ENCODE data around the gene TEX19. TPM values are rescaled to one million over a fixed set of nuclear protein-coding genes. Genes with fewer than 3 reads are reported as not detected.

The TEX19 gene
- total and polyA plus RNA-seq, 9 of the 15 experiments (the other 6 are each of a cell fraction or from before 2014, with no cell fraction given) = 0.10 to 4.9 (median 1.9) TPM

DNA sequence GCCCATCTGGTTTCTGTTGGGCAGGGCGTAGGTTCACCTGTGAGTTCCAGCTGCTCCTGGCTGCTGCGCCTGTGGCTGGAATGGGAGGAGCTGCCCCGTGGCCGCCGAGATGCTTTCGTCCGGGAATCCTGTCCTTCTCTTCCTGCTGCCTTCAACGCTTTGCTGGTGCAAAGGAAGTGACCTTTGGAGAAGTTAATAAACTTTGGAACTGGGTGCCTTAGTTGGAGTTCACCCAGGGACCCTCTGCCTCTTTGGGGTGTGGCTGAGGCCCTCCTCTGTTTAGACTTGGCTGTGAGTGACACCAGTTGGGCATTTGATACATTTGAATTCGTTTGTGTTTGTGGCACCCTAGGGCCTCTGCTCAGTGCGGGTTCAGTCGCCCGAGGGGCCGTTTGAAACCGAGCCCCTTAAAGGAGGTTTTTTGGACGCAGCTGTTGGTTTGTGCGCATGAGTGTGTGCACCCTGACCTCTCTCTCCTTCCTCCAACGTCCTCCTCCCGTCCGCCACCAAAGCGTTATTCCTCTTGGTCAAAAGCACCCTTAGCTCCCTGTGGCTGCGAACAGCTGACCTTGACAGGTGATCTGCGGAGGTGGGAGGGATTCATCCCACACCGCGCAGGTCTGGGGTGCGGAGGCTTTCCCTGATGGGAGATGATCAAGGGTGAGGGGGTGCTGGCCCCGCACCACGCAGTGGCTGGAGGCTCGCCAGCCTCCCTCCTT, 16.5 kb upstream of the TEX19 start:
- Histone ChIP-seq H4K20me1 (replicated peaks; ENCODE audit: control insufficient read depth, insufficient read depth, low read length) (no peaks in the 10 kb centered on the region), H3K27me3 (ENCODE audit: control insufficient read depth in 2 of 2, insufficient read depth in 2 of 2, low read length in 2 of 2) (no peaks in the 10 kb centered on the region), H3K4me3 (no peak overlapping the region), H3K4me1 (replicated peaks in 1 of 2; ENCODE audit: control insufficient read depth in 2 of 2, insufficient read depth in 2 of 2, low read length in 2 of 2) (peaks cover 50 to 69% of the 10 kb centered on the region in 2 experiments), H3K4me2 (ENCODE audit: insufficient read depth, low read length) (no peak overlapping the region), H3K27ac (ENCODE audit: extremely low read depth, low read depth, low read length) (no peak overlapping the region), H3K9me3 (replicated peaks; ENCODE audit: control insufficient read depth, insufficient read depth, low read depth, low read length) (peaks cover 4% of the 10 kb centered on the region), H3K9me1 (ENCODE audit: control insufficient read depth, insufficient read depth, low read length) (no peaks in the 10 kb centered on the region), H3K79me2 (ENCODE audit: control insufficient read depth, insufficient read depth, low read length) (no peaks in the 10 kb centered on the region; the same call in 2 of the 3 replicates), H2AFZ (ENCODE audit: low read depth, low read length) (no peak overlapping the region), H3K36me3 (ENCODE audit: control insufficient read depth, insufficient read depth, low read length) (no peaks in the 10 kb centered on the region), H3K9ac (ENCODE audit: insufficient read depth in 1 of 2, low read depth in 2 of 2, low read length in 2 of 2) (no peak overlapping the region)
- ATAC-seq (no peak), DNase-seq (ENCODE audit: extremely low read depth in 1 of 4, low spot score in 3 of 4) (no peak), FAIRE-seq (no peak)
- no TSS peak for BruUV-seq (replicated peaks)
- WGBS (ENCODE audit: insufficient coverage, low coverage, missing lambda C conversion rate) = 81% methylated on average over 13 of the region's 28 CpGs
- in situ Hi-C loops (cut with MboI) (no loop called here), intact Hi-C loops (cut with micrococcal nuclease) (loop anchor here (10.0 kb wide), 1 partner anchor 308 kb away; the partner anchor contains the start of genes DCXR and RAC3)
- POLR2A ChIA-PET = no interaction called here
- CTCF ChIA-PET (ENCODE audit: low intra/inter-chr PET ratio) = no interaction called here
- TF ChIP-seq, protein P1, sequence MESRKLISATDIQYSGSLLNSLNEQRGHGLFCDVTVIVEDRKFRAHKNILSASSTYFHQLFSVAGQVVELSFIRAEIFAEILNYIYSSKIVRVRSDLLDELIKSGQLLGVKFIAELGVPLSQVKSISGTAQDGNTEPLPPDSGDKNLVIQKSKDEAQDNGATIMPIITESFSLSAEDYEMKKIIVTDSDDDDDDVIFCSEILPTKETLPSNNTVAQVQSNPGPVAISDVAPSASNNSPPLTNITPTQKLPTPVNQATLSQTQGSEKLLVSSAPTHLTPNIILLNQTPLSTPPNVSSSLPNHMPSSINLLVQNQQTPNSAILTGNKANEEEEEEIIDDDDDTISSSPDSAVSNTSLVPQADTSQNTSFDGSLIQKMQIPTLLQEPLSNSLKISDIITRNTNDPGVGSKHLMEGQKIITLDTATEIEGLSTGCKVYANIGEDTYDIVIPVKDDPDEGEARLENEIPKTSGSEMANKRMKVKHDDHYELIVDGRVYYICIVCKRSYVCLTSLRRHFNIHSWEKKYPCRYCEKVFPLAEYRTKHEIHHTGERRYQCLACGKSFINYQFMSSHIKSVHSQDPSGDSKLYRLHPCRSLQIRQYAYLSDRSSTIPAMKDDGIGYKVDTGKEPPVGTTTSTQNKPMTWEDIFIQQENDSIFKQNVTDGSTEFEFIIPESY (CRISPR knock-in tag; IDR thresholded peaks at IDR 0.05) = 0 out of 2 replicates have a peak, but pooled peaks have one; percentile 46
- TF ChIP-seq NFXL1 (CRISPR knock-in tag; IDR thresholded peaks at IDR 0.05) (no peak), NELFE (IDR thresholded peaks at IDR 0.05; ENCODE audit: insufficient read depth, insufficient read length) (no peak), RBBP5 (IDR thresholded peaks at IDR 0.05; ENCODE audit: borderline replicate concordance, insufficient read depth, low read length, poor library complexity, severe bottlenecking) (no peak), E2F3 (CRISPR knock-in tag; IDR thresholded peaks at IDR 0.05) (no peak), RAD51 (IDR thresholded peaks at IDR 0.05; ENCODE audit: borderline replicate concordance, low read depth) (no peak), ZNF408 (CRISPR knock-in tag; IDR thresholded peaks at IDR 0.05; ENCODE audit: low read depth) (no peak), RUNX1 (IDR thresholded peaks at IDR 0.05; ENCODE audit: low read depth) (no peak), HDAC2 (IDR thresholded peaks at IDR 0.05) (no peak), BRF1 (IDR thresholded peaks at IDR 0.05; ENCODE audit: borderline replicate concordance, extremely low read depth, insufficient read length) (no peak), MIER1 (IDR thresholded peaks at IDR 0.05; ENCODE audit: low read depth) (no peak), SRF (CRISPR knock-in tag; IDR thresholded peaks at IDR 0.05) (no peak), TCF7L2 (IDR thresholded peaks at IDR 0.05; ENCODE audit: low read depth, low read length) (no peak), FUS (optimal IDR thresholded peaks at IDR 0.05; ENCODE audit: low read depth, low read length) (no peak)
- TF ChIP-seq, protein P2, sequence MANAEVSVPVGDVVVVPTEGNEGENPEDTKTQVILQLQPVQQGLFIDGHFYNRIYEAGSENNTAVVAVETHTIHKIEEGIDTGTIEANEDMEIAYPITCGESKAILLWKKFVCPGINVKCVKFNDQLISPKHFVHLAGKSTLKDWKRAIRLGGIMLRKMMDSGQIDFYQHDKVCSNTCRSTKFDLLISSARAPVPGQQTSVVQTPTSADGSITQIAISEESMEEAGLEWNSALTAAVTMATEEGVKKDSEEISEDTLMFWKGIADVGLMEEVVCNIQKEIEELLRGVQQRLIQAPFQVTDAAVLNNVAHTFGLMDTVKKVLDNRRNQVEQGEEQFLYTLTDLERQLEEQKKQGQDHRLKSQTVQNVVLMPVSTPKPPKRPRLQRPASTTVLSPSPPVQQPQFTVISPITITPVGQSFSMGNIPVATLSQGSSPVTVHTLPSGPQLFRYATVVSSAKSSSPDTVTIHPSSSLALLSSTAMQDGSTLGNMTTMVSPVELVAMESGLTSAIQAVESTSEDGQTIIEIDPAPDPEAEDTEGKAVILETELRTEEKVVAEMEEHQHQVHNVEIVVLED (CRISPR knock-in tag; IDR thresholded peaks at IDR 0.05) = no peak
- TF ChIP-seq, protein P3, sequence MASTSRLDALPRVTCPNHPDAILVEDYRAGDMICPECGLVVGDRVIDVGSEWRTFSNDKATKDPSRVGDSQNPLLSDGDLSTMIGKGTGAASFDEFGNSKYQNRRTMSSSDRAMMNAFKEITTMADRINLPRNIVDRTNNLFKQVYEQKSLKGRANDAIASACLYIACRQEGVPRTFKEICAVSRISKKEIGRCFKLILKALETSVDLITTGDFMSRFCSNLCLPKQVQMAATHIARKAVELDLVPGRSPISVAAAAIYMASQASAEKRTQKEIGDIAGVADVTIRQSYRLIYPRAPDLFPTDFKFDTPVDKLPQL (IDR thresholded peaks at IDR 0.05; ENCODE audit: extremely low read depth, insufficient read length) = no peak
- TF ChIP-seq, protein P4, sequence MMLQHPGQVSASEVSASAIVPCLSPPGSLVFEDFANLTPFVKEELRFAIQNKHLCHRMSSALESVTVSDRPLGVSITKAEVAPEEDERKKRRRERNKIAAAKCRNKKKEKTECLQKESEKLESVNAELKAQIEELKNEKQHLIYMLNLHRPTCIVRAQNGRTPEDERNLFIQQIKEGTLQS (IDR thresholded peaks at IDR 0.05) = no peak
- TF ChIP-seq, protein P4 (CRISPR knock-in tag; conservative IDR thresholded peaks at IDR 0.05) = no peak
